ENCODE data around the gene RAB4B.
"Not testable (repeated sequence)": the region's sequence is repeated elsewhere in the genome, so short reads cannot be mapped to it uniquely, and the experiment has no call there.

The RAB4B gene

GRCh38 chr19:40825460-40826095, 47.5 kb downstream of the RAB4B start:
- DNase-seq: not testable (repeated sequence)

DNA sequence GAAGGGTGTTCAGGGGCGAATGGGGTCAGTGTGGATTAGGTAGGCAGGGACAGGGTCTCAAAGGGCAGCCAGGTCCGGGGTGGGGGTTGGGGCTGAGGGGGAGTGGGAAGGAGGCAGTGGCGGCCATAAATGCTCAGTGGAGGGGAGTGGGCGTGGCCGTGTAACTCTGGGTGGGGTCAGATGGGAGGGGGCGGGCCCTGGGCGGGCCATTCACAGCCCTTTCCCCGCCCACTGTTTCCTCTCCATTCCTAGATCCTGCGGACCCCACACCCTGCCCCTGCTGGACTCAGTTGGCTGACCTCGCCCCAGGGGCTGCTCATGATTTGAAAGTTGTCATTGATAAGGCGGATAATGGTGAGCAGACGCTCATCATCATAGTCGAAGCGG, 48.3 kb downstream of the RAB4B start:
- DNase-seq: not testable (repeated sequence)

- not testable (repeated sequence) for DNase-seq
Measured at GRCh38 chr19:40826699-40827385, 48.8 kb downstream of the RAB4B start.

GRCh38 chr19:40827386-40828247, 49.6 kb downstream of the RAB4B start:
- no peak for DNase-seq

DNA sequence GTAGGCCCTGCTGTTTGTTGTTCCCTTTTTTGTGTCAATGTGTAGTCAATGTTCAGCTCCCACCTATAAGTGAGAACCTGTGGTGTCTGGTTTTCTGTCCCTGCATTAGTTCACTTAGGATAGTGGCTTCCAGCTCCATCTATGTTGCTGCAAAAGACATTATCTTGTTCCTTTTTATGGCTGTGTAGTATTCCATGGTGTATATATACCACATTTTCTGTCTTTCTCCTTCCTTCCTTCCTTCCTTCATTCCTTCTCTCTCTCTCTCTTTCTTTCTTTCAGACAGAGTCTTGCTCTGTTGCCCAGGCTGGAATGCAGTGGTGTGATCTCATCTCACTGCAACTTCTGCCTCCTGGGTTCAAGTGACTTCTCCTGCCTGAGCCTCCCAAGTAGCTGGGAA, 51.2 kb downstream of the RAB4B start:
- no peak for DNase-seq

GRCh38 chr19:40830741-40831140, 52.7 kb downstream of the RAB4B start:
- DNase-seq: not testable (repeated sequence)

DNA sequence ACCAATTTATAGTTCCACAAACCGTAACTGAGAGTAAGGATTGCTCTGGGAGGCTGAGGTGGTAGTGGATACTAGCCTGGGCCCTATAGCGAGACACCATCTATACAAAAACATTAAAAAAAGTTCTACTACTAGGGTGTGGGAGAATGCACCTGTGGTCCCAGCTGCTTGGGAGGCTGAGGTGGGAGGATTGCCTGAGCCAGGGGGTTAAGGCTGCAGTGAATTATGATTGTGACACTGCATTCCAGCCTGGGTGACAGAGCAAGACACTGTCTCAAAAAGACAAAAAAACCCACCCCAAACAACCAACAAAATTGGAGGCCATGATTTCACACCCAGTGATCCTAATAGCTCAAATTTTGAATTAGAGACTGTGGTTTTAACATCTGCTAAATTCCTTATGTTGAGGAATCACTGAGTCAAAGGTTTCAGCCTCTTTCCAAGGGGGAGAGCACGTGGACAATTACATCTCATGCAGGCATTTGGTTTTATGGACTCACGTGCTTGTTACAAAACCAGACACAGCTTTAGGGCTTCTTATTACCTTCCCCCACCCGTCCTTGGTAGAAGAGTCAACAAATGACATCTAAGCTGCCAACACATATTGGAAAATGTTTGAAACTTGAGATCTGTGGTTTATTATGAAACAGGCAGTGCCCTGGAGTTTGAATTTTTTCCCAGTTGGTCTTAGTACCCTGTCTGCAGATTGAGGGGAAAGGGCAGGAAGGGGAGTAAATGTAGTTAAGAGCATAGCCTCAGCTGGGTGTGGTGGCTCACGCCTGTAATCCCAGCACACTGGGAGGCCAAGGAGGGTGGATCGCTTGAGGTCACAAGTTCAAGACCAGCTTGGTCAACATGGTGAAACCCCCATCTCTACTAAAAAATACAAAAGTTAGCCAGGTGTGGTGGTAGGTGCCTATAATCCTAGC, 53.7 kb downstream of the RAB4B start:
- DNase-seq: no peak

- not testable (repeated sequence) for DNase-seq
Measured at GRCh38 chr19:40832431-40832790, 54.4 kb downstream of the RAB4B start.

- not testable (repeated sequence) for DNase-seq
Measured at GRCh38 chr19:40833728-40834533, 55.9 kb downstream of the RAB4B start.

DNA sequence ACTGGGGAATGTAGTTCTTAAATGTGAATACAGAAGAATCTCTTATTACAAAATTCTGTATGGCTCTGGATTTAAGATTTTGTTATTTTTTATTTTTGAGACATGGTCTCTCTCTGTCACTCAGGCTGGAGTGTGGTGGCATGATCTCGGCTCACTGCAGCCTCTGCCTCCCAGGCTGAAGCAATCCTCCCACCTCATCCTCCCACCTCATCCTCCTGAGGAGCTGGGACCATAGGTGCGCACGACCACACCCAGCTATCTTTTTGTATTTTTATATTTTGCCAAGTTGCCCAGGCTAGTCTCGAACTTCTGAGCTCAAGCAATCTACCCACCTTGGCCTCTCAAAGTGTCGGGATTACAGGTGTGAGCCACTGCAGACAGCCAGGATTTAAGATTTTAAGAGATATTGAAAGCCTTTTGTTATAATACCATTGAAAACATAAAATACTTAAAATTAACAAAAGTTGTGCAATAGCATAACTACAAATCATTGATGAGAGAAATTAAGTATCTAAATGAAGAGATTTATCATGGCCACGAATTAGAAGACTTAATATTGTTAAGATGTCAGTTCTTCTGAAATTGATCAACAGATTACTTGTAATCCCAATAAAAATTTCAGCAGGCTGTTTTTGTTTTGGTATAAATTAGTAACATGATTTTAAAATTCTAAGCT, 58.8 kb downstream of the RAB4B start:
- no peak for DNase-seq

- not testable (repeated sequence) for DNase-seq
Measured at GRCh38 chr19:40838477-40838876, 60.4 kb downstream of the RAB4B start.

- DNase-seq: not testable (repeated sequence)
Measured at GRCh38 chr19:40842012-40842411, 64.0 kb downstream of the RAB4B start.

DNA sequence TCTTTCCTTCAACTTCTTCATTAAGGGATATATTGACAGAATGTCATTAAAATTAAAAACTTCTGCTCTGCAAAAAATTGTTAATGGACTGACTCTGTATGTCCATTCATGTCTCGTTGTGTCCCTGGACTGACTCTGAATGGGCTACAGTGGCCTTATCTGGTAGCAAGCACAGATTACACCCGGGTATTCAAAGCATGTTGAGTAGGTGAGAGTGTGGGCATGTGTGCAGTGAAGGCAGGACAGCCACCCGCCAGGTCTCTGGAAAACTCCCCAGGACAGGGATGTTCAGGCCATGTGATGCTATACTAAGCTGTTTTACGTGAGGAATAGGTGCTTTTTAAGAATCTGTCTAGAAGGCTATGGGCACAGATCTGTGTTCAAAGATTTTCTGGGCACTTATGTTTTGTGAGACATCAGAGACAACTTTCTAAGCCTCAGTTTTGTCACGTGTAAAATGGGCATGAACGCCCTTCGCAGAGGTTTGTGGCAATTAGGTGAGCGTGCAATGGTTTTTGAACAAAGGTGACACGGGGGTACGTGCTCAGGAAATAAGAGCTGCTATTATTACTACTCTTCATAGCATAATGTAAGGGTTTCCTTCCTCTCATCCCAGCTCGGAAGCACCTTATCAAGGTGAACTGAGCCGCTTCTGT, 65.1 kb downstream of the RAB4B start:
- not testable (repeated sequence) for DNase-seq

DNA sequence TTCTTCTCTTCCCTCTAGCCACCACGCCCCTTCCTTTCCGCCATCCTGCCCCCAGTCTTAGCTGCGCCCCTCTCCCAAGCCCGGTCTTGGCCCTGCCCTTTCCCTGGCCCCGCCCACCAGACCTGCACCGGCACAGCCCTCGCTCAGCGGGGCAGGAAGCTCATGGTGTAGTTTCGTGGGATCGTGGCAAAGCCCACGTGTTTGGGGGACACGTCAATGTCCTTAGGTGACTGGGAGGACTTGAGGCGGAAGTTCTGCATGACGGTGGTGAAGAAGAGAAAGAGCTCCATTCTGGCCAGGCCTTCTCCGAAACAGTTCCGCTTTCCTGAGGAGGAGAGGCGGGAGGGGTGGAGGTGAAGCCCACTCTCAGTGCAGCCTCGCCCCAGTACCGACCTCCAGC, 65.6 kb downstream of the RAB4B start:
- not testable (repeated sequence) for DNase-seq

All from NCI-H1048 (cell line).